NCI-H748 (cell line): ENCODE data around the gene MAML1.
"Not testable (repeated sequence)": the region's sequence is repeated elsewhere in the genome, so short reads cannot be mapped to it uniquely, and the experiment has no call there.

Experiments used
- DNase-seq: peaks from one replicate; lab custom pipeline; 2025; ENCODE audit not compliant: unreplicated experiment; lab: John Stamatoyannopoulos, UW

MAML1 gene

DNA sequence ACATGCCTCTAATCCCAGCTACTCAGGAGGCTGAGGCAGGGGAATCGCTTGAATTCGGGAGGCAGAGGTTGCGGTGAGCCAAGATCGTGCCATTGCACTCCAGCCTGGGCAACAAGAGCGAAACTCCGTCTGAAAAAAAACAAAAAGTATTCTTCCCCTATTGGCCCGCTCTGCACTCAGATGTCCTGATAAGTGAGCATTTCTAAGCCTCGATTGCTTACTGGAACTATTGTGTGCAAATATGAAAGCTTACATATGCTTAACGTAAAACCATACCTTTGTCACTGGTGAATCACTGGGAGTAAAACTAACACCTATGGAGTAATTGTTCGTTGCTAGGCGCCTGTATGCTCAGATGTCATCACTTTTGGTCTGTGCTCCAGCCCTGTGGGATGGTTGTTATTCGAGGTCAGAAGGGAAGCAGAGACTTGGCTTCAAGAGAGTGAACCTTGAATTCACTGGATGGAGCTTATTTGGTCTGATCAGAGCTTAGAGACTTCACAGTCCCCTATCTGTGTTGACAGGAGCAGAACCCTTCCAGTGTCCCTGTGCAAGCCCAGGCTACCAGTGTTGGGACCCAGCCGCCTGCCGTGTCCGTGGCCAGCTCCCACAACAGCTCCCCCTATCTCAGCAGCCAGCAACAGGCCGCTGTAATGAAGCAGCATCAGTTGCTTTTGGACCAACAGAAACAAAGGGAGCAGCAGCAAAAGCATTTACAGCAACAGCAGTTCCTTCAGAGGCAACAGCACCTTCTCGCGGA lies 35.9 kb downstream of the MAML1 start:
- DNase-seq = no peak

GRCh38 chr5:179769271-179769670 lies 36.6 kb downstream of the MAML1 start:
- DNase-seq = no peak

DNA sequence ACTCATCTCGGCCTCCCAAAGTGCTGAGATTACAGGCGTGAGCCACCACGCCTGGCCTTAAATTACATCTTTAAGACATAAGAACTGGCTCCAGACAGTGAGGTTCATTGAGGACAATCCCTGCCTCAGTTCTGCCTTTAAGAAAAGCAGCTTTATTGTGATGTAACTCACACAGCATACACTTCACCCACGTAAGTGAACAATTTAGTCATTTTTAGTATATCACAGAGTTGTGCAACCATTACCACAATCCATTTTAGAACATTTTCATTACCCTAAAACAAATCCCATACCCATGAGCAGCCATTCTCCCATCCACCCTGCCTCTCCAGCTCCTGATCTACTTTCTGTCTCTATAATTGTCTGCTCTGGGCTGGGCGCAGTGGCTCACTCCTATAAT lies 37.2 kb downstream of the MAML1 start:
- DNase-seq = no peak

- DNase-seq = no peak
Observed at GRCh38 chr5:179771311-179771895, 38.8 kb downstream of the MAML1 start.

DNA sequence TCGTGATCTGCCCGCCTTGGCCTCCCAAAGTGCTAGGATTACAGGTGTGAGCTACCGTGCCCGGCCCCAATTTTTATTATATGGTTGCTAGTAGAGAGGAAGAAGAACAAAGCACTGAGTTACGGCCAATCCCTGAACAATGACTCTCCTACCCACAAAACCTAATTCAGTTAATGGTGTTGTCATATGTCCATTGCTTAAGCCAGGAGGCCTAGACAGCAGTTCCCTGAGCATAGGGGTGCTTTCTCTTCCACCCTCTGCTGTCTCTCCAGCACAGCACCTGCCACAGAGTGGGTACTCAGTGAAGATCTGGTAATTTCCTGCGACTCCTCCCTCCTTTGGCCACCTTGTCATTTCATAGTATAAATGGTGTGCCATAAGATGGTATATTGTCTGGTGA lies 39.7 kb downstream of the MAML1 start:
- DNase-seq = no peak

- no peak for DNase-seq
Observed at GRCh38 chr5:179773686-179774040, 41.0 kb downstream of the MAML1 start.

- no peak for DNase-seq
Observed at GRCh38 chr5:179774442-179774841, 41.8 kb downstream of the MAML1 start.

DNA sequence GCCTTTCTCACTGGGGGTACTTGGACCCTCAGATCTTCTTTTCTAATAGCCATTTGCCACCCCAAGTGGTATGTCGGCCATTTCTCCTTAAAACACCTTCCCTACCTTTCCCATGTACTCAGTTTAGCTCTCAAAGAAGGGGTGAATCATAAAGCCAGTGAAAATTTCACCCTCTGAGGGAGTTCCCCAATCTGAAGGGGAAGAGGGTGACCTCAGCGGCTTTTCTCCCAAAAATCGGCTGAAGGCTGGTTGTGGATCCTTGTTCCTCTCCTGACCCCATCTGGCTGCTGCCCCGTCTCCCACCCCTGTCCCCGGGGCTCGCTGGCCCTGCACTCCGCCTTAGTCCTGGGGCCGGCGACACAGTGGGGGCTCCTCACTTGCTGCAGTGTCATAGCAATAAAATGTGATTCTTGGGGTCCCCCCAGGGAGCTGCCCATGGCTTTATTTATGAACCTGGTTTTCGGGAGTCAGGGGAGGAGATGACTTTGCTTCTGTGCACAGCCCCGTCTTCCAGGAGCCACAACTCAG lies 43.9 kb downstream of the MAML1 start:
- DNase-seq = no peak

DNA sequence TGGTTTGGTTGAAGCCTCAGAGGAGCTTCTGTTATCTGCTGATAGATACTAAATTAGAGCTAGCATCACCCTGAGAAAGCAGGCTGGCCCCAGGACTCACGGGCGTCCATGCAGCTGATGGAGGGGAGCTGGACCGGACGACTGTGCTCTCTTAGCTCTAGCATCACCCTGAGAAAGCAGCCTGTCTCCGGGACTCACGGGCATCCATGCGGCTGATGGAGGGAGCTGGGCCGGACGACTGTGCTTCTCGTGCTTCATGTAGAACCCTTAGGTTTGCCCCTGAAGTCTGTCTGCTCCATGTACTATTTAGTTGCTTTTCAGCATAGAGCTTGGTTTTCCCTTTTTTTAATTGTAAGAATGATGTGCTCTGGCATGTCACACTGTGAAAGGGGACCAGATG lies 44.8 kb downstream of the MAML1 start:
- no peak for DNase-seq

DNA sequence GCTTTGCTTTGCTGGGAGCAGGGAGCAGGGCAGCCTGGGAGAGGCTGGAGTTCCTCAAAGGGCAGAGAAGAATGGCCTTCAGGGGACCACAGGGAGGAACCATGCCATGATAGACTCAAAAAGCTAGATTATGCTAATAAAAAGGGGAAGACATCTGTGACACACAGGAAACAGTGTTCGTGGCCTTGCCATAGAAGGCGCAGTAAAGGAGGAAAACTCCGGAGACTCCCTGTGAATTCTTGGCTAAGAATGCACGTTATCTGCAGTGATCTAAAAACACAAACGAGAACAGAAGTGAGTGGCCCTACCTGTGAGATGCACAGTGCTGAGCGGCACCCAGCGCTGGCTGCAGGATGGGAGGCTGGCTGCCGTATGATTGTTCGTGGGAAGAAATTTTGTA lies 45.3 kb downstream of the MAML1 start:
- DNase-seq = no peak

DNA sequence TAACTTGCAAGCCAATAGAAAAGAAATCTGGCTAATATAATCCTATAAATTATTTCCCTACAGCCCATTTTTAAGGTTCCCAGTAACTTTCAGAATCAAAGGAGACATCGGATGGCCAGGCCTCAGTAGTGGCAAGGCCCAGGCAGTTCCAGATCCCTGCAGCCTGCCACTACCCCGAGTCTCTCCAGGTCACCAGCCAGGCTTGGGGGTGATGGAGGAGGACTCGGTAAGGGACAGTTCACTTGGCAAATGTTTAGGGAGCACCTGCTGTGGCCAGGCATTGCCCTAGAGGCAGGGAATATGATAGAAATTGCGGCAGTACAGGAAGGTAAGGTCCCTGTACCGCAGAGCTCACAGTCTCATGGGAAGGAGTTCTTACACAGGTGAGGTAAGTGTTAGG lies 46.0 kb downstream of the MAML1 start:
- no peak for DNase-seq

DNA sequence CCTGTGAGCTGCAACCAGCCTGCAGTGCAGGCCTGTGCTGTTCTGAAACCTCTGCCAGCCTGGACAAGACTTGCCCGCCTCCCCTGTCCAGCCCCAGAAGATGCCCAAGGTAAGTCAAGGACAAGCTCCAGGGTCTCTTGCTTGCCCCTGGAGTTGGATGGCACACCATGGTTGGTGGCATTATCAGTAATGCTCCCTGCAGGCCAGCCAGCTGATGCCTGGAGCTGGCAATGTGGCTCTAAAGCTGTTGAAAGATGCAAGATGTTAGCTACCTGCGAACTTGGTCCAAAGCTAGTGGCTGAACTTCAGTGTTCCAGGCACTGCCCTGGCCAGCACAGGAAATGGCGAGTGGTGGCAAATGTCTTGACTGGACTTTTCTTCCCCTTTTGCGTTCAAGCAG lies 47.2 kb downstream of the MAML1 start:
- DNase-seq = no peak

DNA sequence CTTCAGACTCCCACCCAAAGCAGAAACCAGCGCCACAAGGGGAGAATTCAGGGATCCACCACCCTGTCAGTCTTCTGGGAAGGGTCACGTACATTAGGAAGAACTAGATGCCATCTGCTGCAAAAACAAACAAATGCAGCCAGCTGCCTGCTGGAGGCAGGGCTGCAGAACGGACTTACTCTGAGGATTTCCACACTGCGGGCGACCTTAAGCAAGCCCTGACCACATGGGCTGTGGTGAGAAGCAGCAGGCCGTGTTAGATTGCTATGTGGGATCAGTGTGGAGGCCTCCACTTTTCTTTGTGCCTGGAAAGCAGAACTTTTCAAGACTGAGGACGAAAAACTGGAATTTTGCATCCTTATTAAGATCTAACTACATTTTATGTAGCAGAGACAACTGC lies 47.7 kb downstream of the MAML1 start:
- DNase-seq = no peak

DNA sequence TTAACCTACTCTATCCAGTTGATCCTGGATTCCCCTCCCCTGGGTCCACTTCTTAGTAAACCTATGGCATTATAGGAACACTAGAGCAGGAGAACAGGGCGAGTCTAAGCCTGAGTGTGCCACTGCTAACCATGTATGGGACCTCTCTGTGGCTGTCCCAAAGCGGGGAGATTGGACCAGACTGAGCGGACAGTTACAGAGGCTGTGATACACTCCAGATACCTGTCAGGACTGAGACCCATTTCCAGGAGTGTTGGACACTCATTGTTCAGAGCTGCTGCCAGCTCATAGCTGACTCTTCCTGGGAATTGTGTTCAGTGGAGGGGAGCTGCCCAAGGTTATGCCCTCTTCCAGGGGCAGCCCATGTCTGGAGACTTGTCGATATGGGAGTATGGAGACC lies 49.2 kb downstream of the MAML1 start:
- no peak for DNase-seq

DNA sequence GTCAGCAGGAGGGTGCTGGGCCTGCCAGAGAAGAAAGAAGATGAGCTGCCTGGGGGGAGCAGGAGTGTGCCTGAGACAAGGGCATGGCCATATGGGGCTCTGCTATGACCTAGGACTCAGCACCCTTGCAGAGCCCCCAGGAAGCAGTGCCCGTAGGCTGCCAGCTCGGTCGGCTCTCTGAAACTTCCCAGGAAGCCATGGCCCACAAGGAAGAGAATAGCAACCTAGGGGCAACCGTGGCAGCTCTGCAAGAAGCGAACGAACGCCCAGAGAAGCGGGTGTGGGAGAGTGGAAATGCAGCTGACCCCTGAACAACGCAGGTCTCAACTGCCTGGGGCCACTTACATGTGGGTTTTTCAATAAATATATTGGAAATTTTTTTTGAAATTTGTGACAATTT lies 50.5 kb downstream of the MAML1 start:
- no peak for DNase-seq

DNA sequence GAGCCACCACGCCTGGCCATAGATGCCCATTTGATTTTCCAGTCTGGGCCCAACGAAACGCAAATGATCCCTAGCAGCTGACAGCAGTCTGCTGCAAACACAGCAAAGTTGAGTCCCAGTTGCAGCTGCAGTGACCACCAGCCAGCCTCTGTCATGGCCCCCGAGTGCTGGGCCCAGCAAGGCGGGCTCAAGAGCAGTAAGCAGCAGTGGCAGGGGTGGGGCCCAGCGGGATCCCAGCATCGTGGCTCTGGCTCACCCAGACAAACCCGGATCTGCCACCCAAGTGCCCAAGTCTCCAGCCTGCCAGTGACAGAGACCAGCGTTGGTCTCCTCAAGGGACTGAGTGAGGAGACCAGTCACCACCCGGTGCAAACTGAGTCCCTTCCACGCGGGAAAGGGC lies 54.2 kb downstream of the MAML1 start:
- no peak for DNase-seq

GRCh38 chr5:179788193-179788854 lies 55.7 kb downstream of the MAML1 start:
- no peak for DNase-seq

GRCh38 chr5:179789278-179789677 lies 56.7 kb downstream of the MAML1 start:
- not testable (repeated sequence) for DNase-seq

GRCh38 chr5:179791881-179792611 lies 59.4 kb downstream of the MAML1 start:
- DNase-seq = no peak

- DNase-seq = no peak
Observed at GRCh38 chr5:179792612-179793467, 60.2 kb downstream of the MAML1 start.
